Glutamatergic neuron (in vitro differentiated cells): ENCODE results near the gene TMCO2. TPM values are rescaled to one million over a fixed set of nuclear protein-coding genes. Genes with fewer than 3 reads are reported as not detected.
A peak's percentile ranks its signal among the peaks of the same experiment; 100 is the strongest.

Source experiments
- DNase-seq: peaks from one replicate; pipeline ENCODE4 v3.0.0; 2022
- H3K27ac Mint-ChIP-seq: one replicate; pipeline ENCODE4 v1.8.0; 2020; ENCODE audit warnings: mild to moderate bottlenecking, mixed read lengths, inconsistent platforms; ENCODE audit not compliant: unreplicated experiment
- H3K27me3 Mint-ChIP-seq: one replicate; pipeline ENCODE4 v1.8.0; 2020; ENCODE audit warnings: mild to moderate bottlenecking, moderate library complexity, mixed read lengths, inconsistent platforms; ENCODE audit not compliant: unreplicated experiment
- H3K36me3 Mint-ChIP-seq: one replicate; pipeline ENCODE4 v1.8.0; 2020; ENCODE audit warnings: mild to moderate bottlenecking, mixed read lengths, inconsistent platforms; ENCODE audit not compliant: unreplicated experiment
- H3K4me1 Mint-ChIP-seq: one replicate; pipeline ENCODE4 v1.8.0; 2020; ENCODE audit warnings: mild to moderate bottlenecking, low read depth, mixed read lengths, inconsistent platforms; ENCODE audit not compliant: unreplicated experiment
- H3K4me3 Mint-ChIP-seq: one replicate; pipeline ENCODE4 v1.8.0; 2020; ENCODE audit warnings: mild to moderate bottlenecking, mixed read lengths, inconsistent platforms; ENCODE audit not compliant: unreplicated experiment
- H3K9me3 Mint-ChIP-seq: one replicate; pipeline ENCODE4 v1.8.0; 2020; ENCODE audit warnings: mild to moderate bottlenecking, moderate library complexity, mixed read lengths, inconsistent platforms; ENCODE audit not compliant: unreplicated experiment
- CTCF ChIP-seq: fragments of 200-600 bp; sonication (generic); IDR thresholded peaks from one replicate; pipeline ENCODE4 v1.5.0; 2021; ENCODE audit not compliant: partially characterized antibody, unreplicated experiment
- total RNA-seq: library from RNA; stranded (reverse); fragmentation: NEBNext Ultra II Directional; extraction: Animal tissue kit (Norgen Biotek cat#: 25700); gene quantifications from one replicate; pipeline ENCODE4 v1.2.1, GENCODE V29; 2021; ENCODE audit not compliant: unreplicated experiment

Gene TMCO2
- total RNA-seq, 1 donor from 2014 or later = not detected

GRCh38 chr1:40257313-40257687, 9.6 kb downstream of the TMCO2 start:
- H3K36me3 Mint-ChIP-seq = no peaks in the 10 kb centered on the region
- no peak for TF ChIP-seq CTCF
- DNase-seq = peak; percentile 20
- peaks cover 9% of the 10 kb centered on the region for H3K9me3 Mint-ChIP-seq
- H3K4me1 Mint-ChIP-seq = peaks cover 4% of the 10 kb centered on the region
- H3K4me3 Mint-ChIP-seq = peak overlapping the region; percentile 97
- peaks cover 9% of the 10 kb centered on the region for H3K27me3 Mint-ChIP-seq
- peak overlapping the region; percentile 98 for H3K27ac Mint-ChIP-seq

- peak; percentile 93 for DNase-seq
- H3K9me3 Mint-ChIP-seq = peaks cover 9% of the 10 kb centered on the region
- TF ChIP-seq CTCF = no peak
- H3K27ac Mint-ChIP-seq = peak within 1 kb of the TSS; percentile 98
- H3K4me1 Mint-ChIP-seq = peaks cover 4% of the 10 kb centered on the region
- peaks cover 9% of the 10 kb centered on the region for H3K27me3 Mint-ChIP-seq
- H3K4me3 Mint-ChIP-seq = peak within 1 kb of the TSS; percentile 97
- no peaks in the 10 kb centered on the region for H3K36me3 Mint-ChIP-seq
Measured at GRCh38 chr1:40257688-40258444, 10.1 kb downstream of the TMCO2 start, which contains the start of gene ZMPSTE24. TSS of gene ZMPSTE24 (plus strand) at chr1:40258236. CDS start at chr1:40258272, 36 bp downstream.

- no peak for DNase-seq
- TF ChIP-seq CTCF = no peak
- peaks cover 9% of the 10 kb centered on the region for H3K27me3 Mint-ChIP-seq
- H3K27ac Mint-ChIP-seq = peak overlapping the region; percentile 98
- H3K9me3 Mint-ChIP-seq = peaks cover 9% of the 10 kb centered on the region
- peaks cover 4% of the 10 kb centered on the region for H3K4me1 Mint-ChIP-seq
- peak overlapping the region; percentile 97 for H3K4me3 Mint-ChIP-seq
- H3K36me3 Mint-ChIP-seq = no peaks in the 10 kb centered on the region
Measured at GRCh38 chr1:40258445-40258769, 10.7 kb downstream of the TMCO2 start.

- H3K27me3 Mint-ChIP-seq = peaks cover 1% of the 10 kb centered on the region
- TF ChIP-seq CTCF = no peak
- no peaks in the 10 kb centered on the region for H3K36me3 Mint-ChIP-seq
- no peak overlapping the region for H3K4me3 Mint-ChIP-seq
- H3K27ac Mint-ChIP-seq = no peak overlapping the region
- no peak for DNase-seq
- peaks cover 2% of the 10 kb centered on the region for H3K9me3 Mint-ChIP-seq
- H3K4me1 Mint-ChIP-seq = peaks cover 6% of the 10 kb centered on the region
Measured at GRCh38 chr1:40264354-40264781, 16.6 kb downstream of the TMCO2 start.

GRCh38 chr1:40265298-40265697, 17.6 kb downstream of the TMCO2 start:
- TF ChIP-seq CTCF = no peak
- no peak for DNase-seq
- Mint-ChIP-seq H3K36me3 (no peaks in the 10 kb centered on the region), H3K27ac (no peak overlapping the region), H3K27me3 (peaks cover 1% of the 10 kb centered on the region), H3K4me1 (peaks cover 1% of the 10 kb centered on the region), H3K9me3 (peaks cover 2% of the 10 kb centered on the region), H3K4me3 (no peak overlapping the region)
